Gastroesophageal sphincter (tissue), 4 donors: ENCODE data around the gene GALT. TPM values are rescaled to one million over a fixed set of nuclear protein-coding genes. Genes with fewer than 3 reads are reported as not detected.

Experiments
- ATAC-seq: fragments of 150-250 bp; one replicate; pipeline ENCODE4 v1.9.1; 2016; ENCODE audit warnings: mild to moderate bottlenecking, moderate library complexity
- H3K27ac ChIP-seq, 4 donors: fragments of 200-600 bp; sonication (generic) in 3 of 4; 1 replicate in 3 of 4; 2 replicates in 1 of 4; pipeline ENCODE4 v1.5.1; 2016 to 2019
- H3K27me3 ChIP-seq: fragments of 200-600 bp; sonication (generic); one replicate; pipeline ENCODE4 v1.5.1; 2019
- H3K36me3 ChIP-seq, 2 donors: fragments of 200-600 bp; sonication (generic); one replicate each; pipeline ENCODE4 v1.5.1; 2019; ENCODE audit warnings: control low read depth in 1 of 2
- H3K4me1 ChIP-seq, 3 donors: fragments of 200-600 bp; sonication (generic); 1 replicate in 2 of 3; 2 replicates in 1 of 3; pipeline ENCODE4 v1.5.1; 2016 to 2019; ENCODE audit warnings: control low read depth in 2 of 3
- H3K4me3 ChIP-seq, 2 donors: fragments of 200-600 bp; sonication (generic); one replicate each; pipeline ENCODE4 v1.5.1; 2019; ENCODE audit warnings: mild to moderate bottlenecking in 1 of 2, moderate library complexity in 1 of 2
- H3K9me3 ChIP-seq, 3 donors: fragments of 200-600 bp; sonication (generic); one replicate each; pipeline ENCODE4 v1.5.1; 2017 to 2019; ENCODE audit warnings: control low read depth in 2 of 3
- EP300 ChIP-seq: sonication (generic); formaldehyde crosslinking; IDR thresholded peaks from one replicate; pipeline ENCODE4 v1.6.1; 2017; ENCODE audit warnings: antibody characterized with exemption, mild to moderate bottlenecking
- POLR2A ChIP-seq, 2 donors: fragments of 450-650 bp; IDR thresholded peaks; one replicate each; pipeline ENCODE4 v1.6.1; 2017; ENCODE audit warnings: antibody characterized with exemption in 2 of 2, mild to moderate bottlenecking in 2 of 2, moderate library complexity in 1 of 2
- POLR2AphosphoS5 ChIP-seq: sonication (generic); formaldehyde crosslinking; IDR thresholded peaks from one replicate; pipeline ENCODE4 v1.6.1; 2017; ENCODE audit warnings: antibody characterized with exemption
- WGBS, 2 donors: methylation state at CpG; one replicate each; pipeline ENCODE4 v1.1.5; 2018; ENCODE audit warnings: low coverage in 1 of 2; 5-methylcytosine and 5-hydroxymethylcytosine counted together
- small RNA-seq, 4 donors: library from RNA; depleted of rRNA; stranded (forward); fragments of <200 nt; gene quantifications; one replicate each; pipeline ENCODE3, GENCODE V24; 2016
- total RNA-seq, 4 donors: library from RNA; depleted of rRNA; stranded (reverse); fragments of >200 nt; gene quantifications; one replicate each; pipeline ENCODE4 v1.1.0, GENCODE V29; 2016
- TF ChIP-seq, protein P1 (sequence below), 4 experiments: fragments of 200-600 bp in 2 of 4; fragments of 450-650 bp in 2 of 4; sonication (generic) in 1 of 4; IDR thresholded peaks; one replicate each; pipeline ENCODE4 v1.5.1; 2017 to 2019; ENCODE audit warnings: antibody characterized with exemption in 4 of 4, mild to moderate bottlenecking in 2 of 4, moderate library complexity in 2 of 4

GALT gene
- total RNA-seq, 4 donors from 2014 or later, result 19.1 to 51.4 (median 25.7) TPM

DNA sequence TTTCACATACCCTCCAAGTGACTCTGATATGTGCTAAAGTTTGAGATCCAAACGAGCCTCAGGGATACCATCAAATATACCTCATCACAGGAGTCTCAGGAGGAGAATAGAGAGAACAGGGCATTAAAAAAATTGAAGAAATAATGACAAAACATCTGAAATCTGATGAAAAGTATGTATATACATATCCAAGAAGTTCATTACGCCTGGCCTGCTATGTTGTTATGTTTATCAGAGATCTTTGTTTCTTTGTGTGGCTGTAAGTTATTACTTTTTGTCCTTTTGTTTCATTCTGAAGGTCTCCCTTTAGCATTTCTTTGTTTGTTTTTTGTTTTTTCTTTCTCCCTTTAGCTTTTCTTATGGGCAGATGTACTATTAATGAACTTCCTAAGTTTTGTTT lies 47.1 kb downstream of the GALT start:
- ATAC-seq, result no peak
- Histone ChIP-seq H3K27ac (no peak overlapping the region), H3K4me3 (no peak overlapping the region), H3K9me3 (no peaks in the 10 kb centered on the region), H3K4me1 (peaks cover 0 to 4% (median 0%) of the 10 kb centered on the region in 3 donors), H3K36me3 (no peaks in the 10 kb centered on the region), H3K27me3 (no peaks in the 10 kb centered on the region)
- TF ChIP-seq POLR2AphosphoS5 (no peak), EP300 (no peak), POLR2A (IDR thresholded peaks at IDR 0.05) (no peak)
- TF ChIP-seq, protein P1, sequence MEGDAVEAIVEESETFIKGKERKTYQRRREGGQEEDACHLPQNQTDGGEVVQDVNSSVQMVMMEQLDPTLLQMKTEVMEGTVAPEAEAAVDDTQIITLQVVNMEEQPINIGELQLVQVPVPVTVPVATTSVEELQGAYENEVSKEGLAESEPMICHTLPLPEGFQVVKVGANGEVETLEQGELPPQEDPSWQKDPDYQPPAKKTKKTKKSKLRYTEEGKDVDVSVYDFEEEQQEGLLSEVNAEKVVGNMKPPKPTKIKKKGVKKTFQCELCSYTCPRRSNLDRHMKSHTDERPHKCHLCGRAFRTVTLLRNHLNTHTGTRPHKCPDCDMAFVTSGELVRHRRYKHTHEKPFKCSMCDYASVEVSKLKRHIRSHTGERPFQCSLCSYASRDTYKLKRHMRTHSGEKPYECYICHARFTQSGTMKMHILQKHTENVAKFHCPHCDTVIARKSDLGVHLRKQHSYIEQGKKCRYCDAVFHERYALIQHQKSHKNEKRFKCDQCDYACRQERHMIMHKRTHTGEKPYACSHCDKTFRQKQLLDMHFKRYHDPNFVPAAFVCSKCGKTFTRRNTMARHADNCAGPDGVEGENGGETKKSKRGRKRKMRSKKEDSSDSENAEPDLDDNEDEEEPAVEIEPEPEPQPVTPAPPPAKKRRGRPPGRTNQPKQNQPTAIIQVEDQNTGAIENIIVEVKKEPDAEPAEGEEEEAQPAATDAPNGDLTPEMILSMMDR (IDR thresholded peaks at IDR 0.05), result no peak
- WGBS, 2 donors, result 76 to 81% methylated on average over 1 to 2 of the region's 2 CpGs

DNA sequence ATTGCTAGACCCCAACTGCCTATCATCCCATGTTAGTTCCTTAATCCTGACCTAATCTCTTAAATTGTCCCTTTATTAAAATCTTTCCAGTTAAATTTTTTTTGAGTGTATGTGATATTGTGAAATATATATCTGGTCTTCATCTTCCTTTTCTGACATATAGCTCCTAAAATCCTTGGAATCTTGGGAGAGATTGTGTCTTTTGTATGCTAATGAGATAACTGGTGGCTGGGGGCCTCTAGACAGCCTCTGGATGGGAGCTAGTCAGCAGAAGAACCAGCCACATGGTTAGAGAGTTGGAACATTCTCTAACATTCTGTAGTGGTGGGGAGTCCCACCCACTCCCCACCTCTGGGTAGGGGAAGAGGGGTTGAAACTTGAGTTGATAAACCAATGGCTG lies 48.3 kb downstream of the GALT start:
- Histone ChIP-seq H3K27me3 (no peaks in the 10 kb centered on the region), H3K4me3 (no peak overlapping the region), H3K9me3 (no peaks in the 10 kb centered on the region), H3K27ac (no peak overlapping the region), H3K36me3 (no peaks in the 10 kb centered on the region), H3K4me1 (no peaks in the 10 kb centered on the region)
- ATAC-seq, result no peak
- TF ChIP-seq POLR2AphosphoS5, result no peak

Small RNA genes lying within 50 kb of the gene (small RNA-seq; reads per million reads assigned to genes)
- 0 reads per million in 4 donors for gene CCL27

Other genes starting within 250 kb of the GALT start
- 10 to 100 TPM; 11.2 to 18.4 (median 13.4) TPM for gene FAM219A, start 188.1 kb upstream of the GALT start, total RNA-seq
- not detected for gene DNAI1, start 187.9 kb upstream of the GALT start, total RNA-seq
- gene ENHO, start 123.7 kb upstream of the GALT start, total RNA-seq, result 1 to 10 TPM in 1 of 4 donors, under 1 TPM in 2, not detected in 1; 0.30 to 1.1 (median 0.31) TPM
- 10 to 100 TPM in 1 of 4 donors, 1 to 10 TPM in 1, under 1 TPM in 2; 0.47 to 11.6 (median 1.6) TPM for gene CNTFR, start 57.0 kb upstream of the GALT start, total RNA-seq
- 10 to 100 TPM; 16.6 to 29.4 (median 21.2) TPM for gene RPP25L, start 34.6 kb upstream of the GALT start, total RNA-seq
- gene DCTN3, start 26.2 kb upstream of the GALT start, total RNA-seq, result 100 to 1,000 TPM in 2 of 4 donors, 10 to 100 TPM in 2; 80.5 to 136 (median 98.7) TPM
- gene ARID3C, start 17.6 kb upstream of the GALT start, total RNA-seq, result not detected
- 100 to 1,000 TPM in 1 of 4 donors, 10 to 100 TPM in 3; 58.2 to 152 (median 87.8) TPM for gene SIGMAR1, start 8.9 kb upstream of the GALT start, total RNA-seq
- 10 to 100 TPM; 31.8 to 80.2 (median 39.8) TPM for gene IL11RA, start 5.5 kb downstream of the GALT start, total RNA-seq
- gene CCL27, start 16.0 kb downstream of the GALT start, total RNA-seq, result not detected
- 1 to 10 TPM in 1 of 4 donors, not detected in 3; 1.2 TPM for gene CCL19, start 44.6 kb downstream of the GALT start, total RNA-seq
- 100 to 1,000 TPM in 2 of 4 donors, 10 to 100 TPM in 1, 1 to 10 TPM in 1; 6.5 to 207 (median 110) TPM for gene CCL21, start 63.5 kb downstream of the GALT start, total RNA-seq